Pancreas (tissue), 10 donors: ENCODE measurements around the gene EVA1A. TPM values are rescaled to one million over a fixed set of nuclear protein-coding genes. Genes with fewer than 3 reads are reported as not detected.

ENCODE experiments used
- ATAC-seq, 4 donors: fragments of 200-7000 bp; cut with Tn5 transposase; one replicate each; pipeline versions ENCODE4 v1.8.0 to v1.9.1; 2020; ENCODE audit warnings: mild to moderate bottlenecking in 4 of 4, moderate library complexity in 4 of 4
- DNase-seq, 6 donors: peaks; one replicate each; pipeline ENCODE4 v3.0.0-alpha.2; 2020
- FAIRE-seq: peaks from 2 replicates; lab custom pipeline; 2012; peaks lifted over from hg19 to GRCh38; lab: Jason Lieb, UNC
- H3K27ac ChIP-seq, 4 donors: fragments of 200-600 bp; sonication (generic); 1 replicate in 3 of 4; 2 replicates in 1 of 4; pipeline versions ENCODE4 v1.5.0 to v1.8.0; 2020
- H3K27me3 ChIP-seq, 4 donors: fragments of 200-600 bp; one replicate each; pipeline ENCODE4 v1.8.0; 2021
- H3K36me3 ChIP-seq, 3 donors: fragments of 200-600 bp; sonication (generic) in 1 of 3; one replicate each; pipeline versions ENCODE4 v1.5.0 to v1.8.0; 2020 to 2021
- H3K4me1 ChIP-seq, 3 donors: fragments of 200-600 bp; one replicate each; pipeline ENCODE4 v1.8.0; 2021
- H3K4me3 ChIP-seq, 4 donors: fragments of 200-600 bp; sonication (generic) in 2 of 4; one replicate each; pipeline versions ENCODE4 v1.5.0 to v1.8.0; 2020 to 2021
- H3K9me3 ChIP-seq, 4 donors: fragments of 200-600 bp; one replicate each; pipeline ENCODE4 v1.8.0; 2021
- CTCF ChIP-seq, 4 donors: fragments of 200-600 bp; sonication (generic) in 3 of 4; IDR thresholded peaks; one replicate each; pipeline versions ENCODE4 v1.5.0 to v1.8.0; 2021; ENCODE audit warnings: antibody characterized with exemption in 4 of 4
- WGBS, 2 donors: extraction: QIAGEN DNeasy Blood & Tissue Kit; methylation state at CpG; one replicate each; pipeline ENCODE4 v1.1.7; 2013; 5-methylcytosine and 5-hydroxymethylcytosine counted together
- intact Hi-C, 3 donors: fragments of 100-400 bp; cut with DNase I; formaldehyde crosslinking; loops; one replicate each; pipeline versions ENCODE4 v1.11.1 to v1.14.2; 2022
- polyA plus RNA-seq, 2 donors: library from polyadenylated mRNA; stranded (reverse); fragments of 200-250 nt; gene quantifications; one replicate each; pipeline ENCODE4 v1.2.3, GENCODE V29; 2013
- total RNA-seq, 6 donors: library from RNA; stranded (reverse); fragmentation: NEBNext Ultra II Directional in 4 of 6; extraction: Animal tissue kit (Norgen Biotek cat#: 25700) in 4 of 6; gene quantifications; one replicate each; pipeline versions ENCODE4 v1.2.1 to v1.2.4, GENCODE V29; 2021 to 2023
- donor health status: healthy with polysubstance abuse.
- donor health status: DM: no; HTN: no; CAD: no; lungs with moderate emphysema.
- donor health status: DM: no; HTN: no; CAD: no.
- donor health status: control.
- donor health status: control.
- donor health status: Bipolar disorder and iron deficiency.
- donor health status: DM: yes; HTN: yes; CAD: no.
- donor health status: DM: no; HTN: no; CAD: no.
- donor health status: DM: no; HTN: no; CAD: no.
- donor health status: DM: yes; HTN: yes; CAD: no.

EVA1A gene
- total and polyA plus RNA-seq, 8 donors, result 16.1 to 36.8 (median 22.4) TPM

- H3K4me1 ChIP-seq, result peaks cover 46 to 56% (median 56%) of the 10 kb centered on the region in 3 donors
- H3K9me3 ChIP-seq, result no peaks in the 10 kb centered on the region
- intact Hi-C loops, result no loop called here
- H3K27me3 ChIP-seq, result no peaks in the 10 kb centered on the region
- ATAC-seq, result no peak
- WGBS, 2 donors, result 92 to 97% methylated on average over 1 of the region's 1 CpG
- DNase-seq, result no peak
- no peak for FAIRE-seq
- TF ChIP-seq CTCF (IDR thresholded peaks at IDR 0.05), result no peak
- H3K36me3 ChIP-seq, result no peaks in the 10 kb centered on the region
- peak overlapping the region in 1 of 4 donors; percentile 95 for H3K27ac ChIP-seq
- H3K4me3 ChIP-seq, result no peak overlapping the region
Observed at GRCh38 chr2:75573145-75573878, 12.6 kb upstream of the EVA1A start.

GRCh38 chr2:75571730-75572430 is 11.1 kb upstream of the EVA1A start:
- DNase-seq, result no peak
- peak in 1 of 4 donors; percentile 1 for ATAC-seq
- TF ChIP-seq CTCF (IDR thresholded peaks at IDR 0.05), result no peak
- FAIRE-seq, result no peak
- H3K36me3 ChIP-seq, result no peaks in the 10 kb centered on the region
- no peak overlapping the region for H3K4me3 ChIP-seq
- no peaks in the 10 kb centered on the region for H3K9me3 ChIP-seq
- H3K4me1 ChIP-seq, result peaks cover 42 to 46% (median 43%) of the 10 kb centered on the region in 3 donors
- intact Hi-C loops, result no loop called here
- peak overlapping the region; percentile 82 to 95 (median 87) for H3K27ac ChIP-seq
- no peaks in the 10 kb centered on the region for H3K27me3 ChIP-seq
- WGBS, 2 donors, result 69 to 78% methylated on average over 4 of the region's 4 CpGs

- TF ChIP-seq CTCF (IDR thresholded peaks at IDR 0.05), result no peak
Observed at GRCh38 chr2:75570948-75571729, 10.4 kb upstream of the EVA1A start.

GRCh38 chr2:75570024-75570947 is 9.5 kb upstream of the EVA1A start:
- no peaks in the 10 kb centered on the region for H3K36me3 ChIP-seq
- no peaks in the 10 kb centered on the region for H3K9me3 ChIP-seq
- peak overlapping the region; percentile 82 to 95 (median 87) for H3K27ac ChIP-seq
- H3K4me3 ChIP-seq, result no peak overlapping the region
- DNase-seq (no peak), FAIRE-seq (no peak), ATAC-seq (peak in 3 of 4 donors; percentile 1 to 6 (median 3))
- peaks cover 38 to 42% (median 42%) of the 10 kb centered on the region in 3 donors for H3K4me1 ChIP-seq
- no peak for TF ChIP-seq CTCF (IDR thresholded peaks at IDR 0.05)
- 50 to 54% methylated on average over 8 of the region's 8 CpGs for WGBS, 2 donors
- intact Hi-C loops, result no loop called here
- no peaks in the 10 kb centered on the region for H3K27me3 ChIP-seq

More at GRCh38 chr2:75570948-75571729, 10.4 kb upstream of the EVA1A start:
- Histone ChIP-seq H3K4me1 (peaks cover 38 to 42% (median 42%) of the 10 kb centered on the region in 3 donors), H3K27me3 (no peaks in the 10 kb centered on the region), H3K9me3 (no peaks in the 10 kb centered on the region), H3K36me3 (no peaks in the 10 kb centered on the region), H3K27ac (peak overlapping the region; percentile 82 to 95 (median 87)), H3K4me3 (no peak overlapping the region)
- WGBS, 2 donors, result 5 to 8% methylated on average over 7 of the region's 7 CpGs
- FAIRE-seq, result no peak
- intact Hi-C loops, result no loop called here
- peak in 5 of 6 donors; percentile 63 to 91 (median 88) for DNase-seq
- peak; percentile 92 to 95 (median 94) for ATAC-seq
